WTC11 (cell line): ENCODE data around the gene WWOX. TPM values are rescaled to one million over a fixed set of nuclear protein-coding genes. Genes with fewer than 3 reads are reported as not detected.

ENCODE experiments used
- ATAC-seq: fragments of 200-7000 bp; cut with Tn5 transposase; 2 replicates; pipeline ENCODE4 v1.10.0; 2021; ENCODE audit warnings: mild to moderate bottlenecking, moderate library complexity
- CTCF ChIA-PET: fragments of 300-600 bp; sonication (Branson Sonifier 250); formaldehyde crosslinking; loops from one replicate; lab custom pipeline; 2021; ENCODE audit warnings: antibody characterized with exemption; lab: Charles Lee
- POLR2A ChIA-PET: fragments of 350-600 bp; sonication (Branson Sonifier 250); formaldehyde crosslinking; loops from one replicate; lab custom pipeline; 2021; ENCODE audit warnings: antibody characterized with exemption; lab: Charles Lee
- DNase-seq: peaks from one replicate; pipeline ENCODE4 v3.0.0; 2021; ENCODE audit warnings: low spot score
- H3K27ac Mint-ChIP-seq: 2 replicates; pipeline ENCODE4 v1.8.0; 2021; ENCODE audit warnings: mixed read lengths
- H3K27me3 Mint-ChIP-seq: 2 replicates; pipeline ENCODE4 v1.8.0; 2021; ENCODE audit warnings: low read depth, mild to moderate bottlenecking, moderate library complexity, mixed read lengths
- H3K36me3 Mint-ChIP-seq: 2 replicates; pipeline ENCODE4 v1.8.0; 2021; ENCODE audit warnings: mixed read lengths
- H3K4me1 Mint-ChIP-seq: 2 replicates; pipeline ENCODE4 v1.8.0; 2022; ENCODE audit warnings: mixed read lengths
- H3K4me3 Mint-ChIP-seq: 2 replicates; pipeline ENCODE4 v1.8.0; 2021; ENCODE audit warnings: mild to moderate bottlenecking, moderate library complexity, mixed read lengths
- H3K9me3 Mint-ChIP-seq: 2 replicates; pipeline ENCODE4 v1.8.0; 2021; ENCODE audit warnings: mixed read lengths
- CDX4 ChIP-seq: fragments of 250-450 bp; sonication (Bioruptor Pico); IDR thresholded peaks from 2 replicates; pipeline ENCODE4 v1.9.0; 2021; ENCODE audit warnings: moderate library complexity, mild to moderate bottlenecking, inconsistent platforms, borderline replicate concordance
- E2F4 ChIP-seq: sonication (generic); formaldehyde crosslinking; IDR thresholded peaks from 2 replicates; pipeline ENCODE4 v1.8.1; 2022; ENCODE audit warnings: low read depth, mild to moderate bottlenecking, moderate library complexity, missing genetic modification reagents, borderline replicate concordance
- E2F5 ChIP-seq: sonication (generic); formaldehyde crosslinking; IDR thresholded peaks from 2 replicates; pipeline ENCODE4 v1.8.1; 2022; ENCODE audit warnings: mild to moderate bottlenecking, moderate library complexity, missing genetic modification reagents
- ELF4 ChIP-seq: sonication (generic); formaldehyde crosslinking; IDR thresholded peaks from 2 replicates; pipeline ENCODE4 v1.8.1; 2022; ENCODE audit warnings: low read depth, mild to moderate bottlenecking, moderate library complexity, missing genetic modification reagents
- ERG ChIP-seq: fragments of 250-450 bp; sonication (Bioruptor Pico); IDR thresholded peaks from 2 replicates; pipeline ENCODE4 v1.8.0; 2021; ENCODE audit warnings: mild to moderate bottlenecking
- FOXK1 ChIP-seq: sonication (generic); formaldehyde crosslinking; IDR thresholded peaks from 2 replicates; pipeline ENCODE4 v1.8.0; 2022; ENCODE audit warnings: mild to moderate bottlenecking, moderate library complexity, missing genetic modification reagents
- FOXP4 ChIP-seq: sonication (generic); formaldehyde crosslinking; IDR thresholded peaks from 2 replicates; pipeline ENCODE4 v1.8.0; 2022; ENCODE audit warnings: mild to moderate bottlenecking, missing genetic modification reagents
- HMGXB4 ChIP-seq: sonication (generic); formaldehyde crosslinking; IDR thresholded peaks from 2 replicates; pipeline ENCODE4 v1.8.1; 2023; ENCODE audit warnings: mild to moderate bottlenecking, moderate library complexity, missing genetic modification reagents
- JUN ChIP-seq: sonication (generic); formaldehyde crosslinking; IDR thresholded peaks from 2 replicates; pipeline ENCODE4 v1.8.0; 2023; ENCODE audit warnings: mild to moderate bottlenecking, missing genetic modification reagents
- NR1H2 ChIP-seq: sonication (generic); formaldehyde crosslinking; IDR thresholded peaks from 2 replicates; pipeline ENCODE4 v1.9.0; 2021; ENCODE audit warnings: mild to moderate bottlenecking, moderate library complexity, missing genetic modification reagents
- STAT6 ChIP-seq: sonication (generic); formaldehyde crosslinking; conservative IDR thresholded peaks from 2 replicates; pipeline ENCODE4 v1.8.1; 2023; ENCODE audit warnings: mild to moderate bottlenecking, low read depth, missing genetic modification reagents, moderate library complexity
- TP53 ChIP-seq: sonication (generic); formaldehyde crosslinking; IDR thresholded peaks from 2 replicates; pipeline ENCODE4 v1.8.1; 2023; ENCODE audit warnings: mild to moderate bottlenecking, missing genetic modification reagents
- ZNF281 ChIP-seq: sonication (generic); formaldehyde crosslinking; IDR thresholded peaks from 2 replicates; pipeline ENCODE4 v1.8.0; 2023; ENCODE audit warnings: mild to moderate bottlenecking, missing genetic modification reagents
- ZNF512 ChIP-seq: sonication (generic); formaldehyde crosslinking; IDR thresholded peaks from 2 replicates; pipeline ENCODE4 v1.8.1; 2022; ENCODE audit warnings: missing genetic modification reagents, borderline replicate concordance
- total RNA-seq: library from RNA; stranded (reverse); gene quantifications from 3 replicates; pipeline ENCODE4 v1.2.3, GENCODE V29; 2021

WWOX gene
- total RNA-seq, 1 experiment from 2014 or later, result 15.7 TPM

GRCh38 chr16:79069121-79069520 lies 969.7 kb downstream of the WWOX start:
- Mint-ChIP-seq H3K27ac (no peak overlapping the region), H3K27me3 (no peaks in the 10 kb centered on the region; the same call in 1 of the 2 replicates), H3K4me3 (no peak overlapping the region), H3K36me3 (no peaks in the 10 kb centered on the region), H3K4me1 (peaks cover 22% of the 10 kb centered on the region), H3K9me3 (peaks cover 3% of the 10 kb centered on the region; the same call in 1 of the 2 replicates)
- ChIA-PET POLR2A (no interaction called here), CTCF (no interaction called here)
- no peak for DNase-seq
- TF ChIP-seq STAT6 (CRISPR knock-in tag), result no peak
- TF ChIP-seq E2F4 (CRISPR knock-in tag), result no peak
- TF ChIP-seq CDX4 (CRISPR knock-in tag), result no peak
- no peak for ATAC-seq

GRCh38 chr16:79069633-79070032 lies 970.2 kb downstream of the WWOX start:
- Mint-ChIP-seq H3K9me3 (no peaks in the 10 kb centered on the region), H3K4me3 (no peak overlapping the region), H3K27ac (no peak overlapping the region)
- DNase-seq, result no peak
- CTCF ChIA-PET, result no interaction called here
- TF ChIP-seq ELF4, result no peak
- TF ChIP-seq FOXP4 (CRISPR knock-in tag), result no peak
- TF ChIP-seq FOXK1, result no peak
- no peak for TF ChIP-seq ZNF281
- TF ChIP-seq JUN (CRISPR knock-in tag), result no peak
- TF ChIP-seq ERG (CRISPR knock-in tag), result no peak
- no peak for TF ChIP-seq TP53 (CRISPR knock-in tag)
- TF ChIP-seq, all 79 proteins: peak for 0
- H3K4me1 Mint-ChIP-seq, result peaks cover 24% of the 10 kb centered on the region
- H3K36me3 Mint-ChIP-seq, result no peaks in the 10 kb centered on the region
- POLR2A ChIA-PET, result no interaction called here
- ATAC-seq, result no peak
- H3K27me3 Mint-ChIP-seq, result no peaks in the 10 kb centered on the region; the same call in 1 of the 2 replicates

GRCh38 chr16:79071424-79071823 lies 972.0 kb downstream of the WWOX start:
- Mint-ChIP-seq H3K4me3 (no peak overlapping the region), H3K27ac (no peak overlapping the region), H3K27me3 (no peaks in the 10 kb centered on the region), H3K4me1 (peaks cover 32% of the 10 kb centered on the region), H3K36me3 (no peaks in the 10 kb centered on the region), H3K9me3 (no peaks in the 10 kb centered on the region)
- ATAC-seq (no peak), DNase-seq (no peak)
- ChIA-PET CTCF (no interaction called here), POLR2A (no interaction called here)
- TF ChIP-seq NR1H2 (CRISPR knock-in tag) (no peak), ZNF512 (CRISPR knock-in tag) (no peak), E2F5 (CRISPR knock-in tag) (no peak), HMGXB4 (CRISPR knock-in tag) (no peak), E2F4 (CRISPR knock-in tag) (no peak)
